ENCODE measurements around the gene CIAO2A. TPM values are rescaled to one million over a fixed set of nuclear protein-coding genes. Genes with fewer than 3 reads are reported as not detected.

The CIAO2A gene
- total and polyA plus RNA-seq, 2 donors (not counting 3 experiments of a cell fraction or from before 2014, with no cell fraction given): 37.1 to 55.3 TPM

DNA sequence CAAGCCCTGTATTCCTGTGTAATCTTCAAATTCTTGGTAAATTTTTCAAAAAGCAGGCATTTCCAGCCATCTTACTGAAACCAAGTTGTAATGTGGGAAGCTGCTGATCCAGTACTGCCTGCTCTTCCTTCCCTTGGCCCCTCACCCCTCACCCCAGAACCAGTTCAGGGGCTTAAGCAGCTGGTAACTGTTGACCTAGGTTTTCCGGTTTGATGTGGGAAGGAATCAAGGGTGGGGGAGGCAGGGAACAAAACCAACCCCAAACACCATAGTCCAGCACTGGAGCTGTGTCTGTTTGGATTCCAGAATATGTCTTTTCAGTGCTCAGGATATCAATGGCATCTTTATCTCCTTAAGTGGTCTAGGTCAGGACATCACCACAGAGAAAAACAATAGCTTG lies 28.8 kb upstream of the CIAO2A start:
- H3K79me2 ChIP-seq (ENCODE audit: control insufficient read depth, insufficient read depth, low read length): no peaks in the 10 kb centered on the region
- no peaks in the 10 kb centered on the region for H3K27me3 ChIP-seq (ENCODE audit: control insufficient read depth in 2 of 2, insufficient read depth in 2 of 2, low read length in 2 of 2)
- H3K36me3 ChIP-seq (ENCODE audit: control insufficient read depth in 2 of 2, extremely low read depth in 1 of 2, insufficient read depth in 2 of 2, low read length in 2 of 2): peaks cover 18 to 22% of the 10 kb centered on the region in 2 experiments
- no peak for DNase-seq (ENCODE audit: low read depth, low spot score)
- H3K4me3 ChIP-seq (replicated peaks in 1 of 3; ENCODE audit: insufficient read depth in 1 of 3, low read depth in 1 of 3, low read length in 3 of 3): no peak overlapping the region
- H3K27ac ChIP-seq (ENCODE audit: insufficient read depth, low read depth, low read length): no peak overlapping the region
- H3K9me1 ChIP-seq (replicated peaks; ENCODE audit: control insufficient read depth, extremely low read depth, insufficient read depth, low read length): no peaks in the 10 kb centered on the region
- no peak overlapping the region for H3K9ac ChIP-seq (replicated peaks; ENCODE audit: extremely low read depth, insufficient read depth, low read length)
- no peaks in the 10 kb centered on the region for H3K4me1 ChIP-seq (ENCODE audit: control insufficient read depth, extremely low read depth, insufficient read depth, low read length)
- no peaks in the 10 kb centered on the region for H4K20me1 ChIP-seq (replicated peaks; ENCODE audit: control insufficient read depth, extremely low read depth, insufficient read depth, low read length)
- TF ChIP-seq, protein P1, sequence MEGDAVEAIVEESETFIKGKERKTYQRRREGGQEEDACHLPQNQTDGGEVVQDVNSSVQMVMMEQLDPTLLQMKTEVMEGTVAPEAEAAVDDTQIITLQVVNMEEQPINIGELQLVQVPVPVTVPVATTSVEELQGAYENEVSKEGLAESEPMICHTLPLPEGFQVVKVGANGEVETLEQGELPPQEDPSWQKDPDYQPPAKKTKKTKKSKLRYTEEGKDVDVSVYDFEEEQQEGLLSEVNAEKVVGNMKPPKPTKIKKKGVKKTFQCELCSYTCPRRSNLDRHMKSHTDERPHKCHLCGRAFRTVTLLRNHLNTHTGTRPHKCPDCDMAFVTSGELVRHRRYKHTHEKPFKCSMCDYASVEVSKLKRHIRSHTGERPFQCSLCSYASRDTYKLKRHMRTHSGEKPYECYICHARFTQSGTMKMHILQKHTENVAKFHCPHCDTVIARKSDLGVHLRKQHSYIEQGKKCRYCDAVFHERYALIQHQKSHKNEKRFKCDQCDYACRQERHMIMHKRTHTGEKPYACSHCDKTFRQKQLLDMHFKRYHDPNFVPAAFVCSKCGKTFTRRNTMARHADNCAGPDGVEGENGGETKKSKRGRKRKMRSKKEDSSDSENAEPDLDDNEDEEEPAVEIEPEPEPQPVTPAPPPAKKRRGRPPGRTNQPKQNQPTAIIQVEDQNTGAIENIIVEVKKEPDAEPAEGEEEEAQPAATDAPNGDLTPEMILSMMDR (IDR thresholded peaks at IDR 0.05; ENCODE audit: extremely low read depth in 1 of 2, insufficient read depth in 1 of 2, low read depth in 1 of 2, low read length in 2 of 2): no peak
- no peak for TF ChIP-seq POLR2AphosphoS5 (IDR thresholded peaks at IDR 0.05; ENCODE audit: insufficient read depth, low read depth, low read length)
- TF ChIP-seq FOS (IDR thresholded peaks at IDR 0.05; ENCODE audit: borderline replicate concordance, insufficient read depth, low read length): no peak
- TF ChIP-seq GATA2 (IDR thresholded peaks at IDR 0.05; ENCODE audit: insufficient read depth, insufficient read length, low read depth, low read length): no peak
- no peak for TF ChIP-seq POLR2A (IDR thresholded peaks at IDR 0.05; ENCODE audit: low read depth, low read length)
- TF ChIP-seq, protein P2, sequence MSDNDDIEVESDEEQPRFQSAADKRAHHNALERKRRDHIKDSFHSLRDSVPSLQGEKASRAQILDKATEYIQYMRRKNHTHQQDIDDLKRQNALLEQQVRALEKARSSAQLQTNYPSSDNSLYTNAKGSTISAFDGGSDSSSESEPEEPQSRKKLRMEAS (IDR thresholded peaks at IDR 0.05; ENCODE audit: insufficient read depth, insufficient read length): no peak
- no peak for TF ChIP-seq JUN (IDR thresholded peaks at IDR 0.05; ENCODE audit: borderline replicate concordance, insufficient read depth, insufficient read length, low read depth)
- no peak for FAIRE-seq
- POLR2A ChIA-PET: interaction anchor here (0.5 kb wide), 1 partner anchor 13 kb away, joined by 6 read pairs; no protein-coding TSS in a partner anchor
- BruUV-seq (replicated peaks): no TSS peak
- no peaks in the 10 kb centered on the region for H3K9me3 ChIP-seq (replicated peaks; ENCODE audit: control insufficient read depth, insufficient read depth, low read length)
- CTCF ChIA-PET: interaction anchor here (1.1 kb wide), 1 partner anchor 9 kb away, joined by 5 read pairs; no protein-coding TSS in a partner anchor
- dilution Hi-C loops (cut with MboI; ENCODE audit: extremely low pct_ligation_motif_present, low sequenced_read_pairs) (no loop called here), intact Hi-C loops (cut with micrococcal nuclease) (no loop called here)
- H2AFZ ChIP-seq (ENCODE audit: low read depth, low read length): no peak overlapping the region
- no peak overlapping the region for H3K4me2 ChIP-seq (ENCODE audit: insufficient read depth, low read length)
